IgD-negative memory B cell (primary cell): ENCODE results near the gene SRRM3. TPM values are rescaled to one million over a fixed set of nuclear protein-coding genes. Genes with fewer than 3 reads are reported as not detected.
"Not testable (repeated sequence)": the region's sequence is repeated elsewhere in the genome, so short reads cannot be mapped to it uniquely, and the experiment has no call there.

Experiments used
- H3K27ac Mint-ChIP-seq, 3 donors: one replicate each; pipeline ENCODE4 v1.8.0; 2020 to 2022; ENCODE audit warnings: mild to moderate bottlenecking in 3 of 3, mixed read lengths in 3 of 3, moderate library complexity in 1 of 3
- H3K27me3 Mint-ChIP-seq: one replicate; pipeline ENCODE4 v1.8.0; 2021; ENCODE audit warnings: mixed read lengths
- H3K36me3 Mint-ChIP-seq: one replicate; pipeline ENCODE4 v1.8.0; 2020; ENCODE audit warnings: mild to moderate bottlenecking, mixed read lengths
- H3K4me1 Mint-ChIP-seq, 3 donors: one replicate each; pipeline ENCODE4 v1.8.0; 2020 to 2022; ENCODE audit warnings: mixed read lengths in 3 of 3, mild to moderate bottlenecking in 1 of 3
- H3K4me3 Mint-ChIP-seq, 4 donors: one replicate each; pipeline ENCODE4 v1.8.0; 2020 to 2022; ENCODE audit warnings: mild to moderate bottlenecking in 4 of 4, mixed read lengths in 4 of 4, moderate library complexity in 3 of 4
- H3K9me3 Mint-ChIP-seq, 3 donors: one replicate each; pipeline ENCODE4 v1.8.0; 2020 to 2021; ENCODE audit warnings: mixed read lengths in 3 of 3, mild to moderate bottlenecking in 1 of 3
- polyA plus RNA-seq: library from polyadenylated mRNA; unstranded; fragments of 300-500 nt; fragmentation: Illumina TruSeq; gene quantifications from one replicate; pipeline ENCODE4 v1.2.3, GENCODE V29; 2021

The SRRM3 gene
- polyA plus RNA-seq, 1 donor from 2014 or later, result not detected

- Mint-ChIP-seq H3K9me3 (no peaks in the 10 kb centered on the region), H3K27ac (peak overlapping the region in 1 of 3 donors; percentile 14), H3K4me3 (peak overlapping the region in 1 of 4 donors; percentile 68), H3K4me1 (peaks cover 7 to 17% (median 12%) of the 10 kb centered on the region in 3 donors), H3K36me3 (no peaks in the 10 kb centered on the region), H3K27me3 (no peaks in the 10 kb centered on the region)
Observed at GRCh38 chr7:76314042-76314721, 112.5 kb downstream of the SRRM3 start.

GRCh38 chr7:76314740-76315139 is 113.0 kb downstream of the SRRM3 start:
- H3K27ac Mint-ChIP-seq, result peak overlapping the region in 1 of 3 donors; percentile 14
- not testable (repeated sequence) for H3K9me3 Mint-ChIP-seq, H3K27me3 Mint-ChIP-seq, H3K36me3 Mint-ChIP-seq
- peaks cover 7 to 18% (median 13%) of the 10 kb centered on the region in 3 donors for H3K4me1 Mint-ChIP-seq
- peak overlapping the region in 2 of 4 donors; percentile 17 to 68 for H3K4me3 Mint-ChIP-seq

- no peaks in the 10 kb centered on the region for H3K27me3 Mint-ChIP-seq
- H3K4me1 Mint-ChIP-seq, result peaks cover 7 to 22% (median 15%) of the 10 kb centered on the region in 3 donors
- H3K4me3 Mint-ChIP-seq, result no peak overlapping the region
- H3K27ac Mint-ChIP-seq, result no peak overlapping the region
- H3K36me3 Mint-ChIP-seq, result no peaks in the 10 kb centered on the region
- no peaks in the 10 kb centered on the region for H3K9me3 Mint-ChIP-seq
Observed at GRCh38 chr7:76315364-76315763, 113.7 kb downstream of the SRRM3 start.

- Mint-ChIP-seq H3K27ac (peak overlapping the region; percentile 77 to 95 (median 90)), H3K36me3 (no peaks in the 10 kb centered on the region), H3K9me3 (no peaks in the 10 kb centered on the region), H3K27me3 (no peaks in the 10 kb centered on the region), H3K4me1 (peaks cover 7 to 22% (median 15%) of the 10 kb centered on the region in 3 donors), H3K4me3 (peak overlapping the region; percentile 83 to 98 (median 95))
Observed at GRCh38 chr7:76316984-76317781, 115.5 kb downstream of the SRRM3 start.

GRCh38 chr7:76317782-76318487 is 116.2 kb downstream of the SRRM3 start:
- H3K27ac Mint-ChIP-seq, result peak overlapping the region; percentile 77 to 95 (median 90)
- peak overlapping the region; percentile 83 to 98 (median 95) for H3K4me3 Mint-ChIP-seq
- H3K9me3 Mint-ChIP-seq, result no peaks in the 10 kb centered on the region
- H3K36me3 Mint-ChIP-seq, result no peaks in the 10 kb centered on the region
- H3K4me1 Mint-ChIP-seq, result peaks cover 7 to 22% (median 15%) of the 10 kb centered on the region in 3 donors
- no peaks in the 10 kb centered on the region for H3K27me3 Mint-ChIP-seq

- peaks cover 9 to 17% (median 15%) of the 10 kb centered on the region in 3 donors for H3K4me1 Mint-ChIP-seq
- H3K4me3 Mint-ChIP-seq, result peak overlapping the region; percentile 83 to 98 (median 95)
- peak overlapping the region; percentile 77 to 95 (median 90) for H3K27ac Mint-ChIP-seq
- no peaks in the 10 kb centered on the region for H3K27me3 Mint-ChIP-seq
- H3K36me3 Mint-ChIP-seq, result no peaks in the 10 kb centered on the region
- H3K9me3 Mint-ChIP-seq, result no peaks in the 10 kb centered on the region
Observed at GRCh38 chr7:76318488-76319353, 117.0 kb downstream of the SRRM3 start.

GRCh38 chr7:76325092-76325491 is 123.4 kb downstream of the SRRM3 start:
- peak overlapping the region in 1 of 4 donors; percentile 13 for H3K4me3 Mint-ChIP-seq
- no peaks in the 10 kb centered on the region for H3K27me3 Mint-ChIP-seq
- H3K4me1 Mint-ChIP-seq, result peaks cover 5 to 14% (median 10%) of the 10 kb centered on the region in 3 donors
- H3K9me3 Mint-ChIP-seq, result no peaks in the 10 kb centered on the region
- peaks cover 2% of the 10 kb centered on the region for H3K36me3 Mint-ChIP-seq
- H3K27ac Mint-ChIP-seq, result no peak overlapping the region

GRCh38 chr7:76325811-76326210 is 124.1 kb downstream of the SRRM3 start:
- Mint-ChIP-seq H3K9me3 (no peaks in the 10 kb centered on the region), H3K4me3 (no peak overlapping the region), H3K4me1 (peaks cover 5 to 14% (median 13%) of the 10 kb centered on the region in 3 donors), H3K27me3 (no peaks in the 10 kb centered on the region), H3K27ac (peak overlapping the region in 1 of 3 donors; percentile 73), H3K36me3 (peaks cover 2% of the 10 kb centered on the region)

- no peaks in the 10 kb centered on the region for H3K9me3 Mint-ChIP-seq
- peaks cover 4% of the 10 kb centered on the region for H3K36me3 Mint-ChIP-seq
- no peaks in the 10 kb centered on the region for H3K27me3 Mint-ChIP-seq
- no peak overlapping the region for H3K4me3 Mint-ChIP-seq
- peak overlapping the region in 1 of 3 donors; percentile 73 for H3K27ac Mint-ChIP-seq
- H3K4me1 Mint-ChIP-seq, result peaks cover 6 to 17% (median 16%) of the 10 kb centered on the region in 3 donors
Observed at GRCh38 chr7:76326646-76327233, 125.0 kb downstream of the SRRM3 start.

- Mint-ChIP-seq H3K4me1 (peaks cover 11 to 25% (median 24%) of the 10 kb centered on the region in 3 donors), H3K4me3 (no peak overlapping the region), H3K27me3 (no peaks in the 10 kb centered on the region), H3K9me3 (no peaks in the 10 kb centered on the region), H3K36me3 (peaks cover 4% of the 10 kb centered on the region), H3K27ac (peak overlapping the region in 2 of 3 donors; percentile 23 to 87)
Observed at GRCh38 chr7:76327610-76328009, 125.9 kb downstream of the SRRM3 start.

GRCh38 chr7:76328389-76328788 is 126.7 kb downstream of the SRRM3 start:
- no peaks in the 10 kb centered on the region for H3K9me3 Mint-ChIP-seq
- peaks cover 16 to 29% (median 27%) of the 10 kb centered on the region in 3 donors for H3K4me1 Mint-ChIP-seq
- H3K4me3 Mint-ChIP-seq, result no peak overlapping the region
- no peaks in the 10 kb centered on the region for H3K27me3 Mint-ChIP-seq
- peaks cover 4% of the 10 kb centered on the region for H3K36me3 Mint-ChIP-seq
- peak overlapping the region in 1 of 3 donors; percentile 59 for H3K27ac Mint-ChIP-seq

- H3K36me3 Mint-ChIP-seq, result peaks cover 4% of the 10 kb centered on the region
- H3K27me3 Mint-ChIP-seq, result no peaks in the 10 kb centered on the region
- no peak overlapping the region for H3K4me3 Mint-ChIP-seq
- H3K27ac Mint-ChIP-seq, result peak overlapping the region in 2 of 3 donors; percentile 1 to 81
- no peaks in the 10 kb centered on the region for H3K9me3 Mint-ChIP-seq
- peaks cover 20 to 31% (median 27%) of the 10 kb centered on the region in 3 donors for H3K4me1 Mint-ChIP-seq
Observed at GRCh38 chr7:76329479-76329878, 127.8 kb downstream of the SRRM3 start.

- peaks cover 20 to 31% (median 27%) of the 10 kb centered on the region in 3 donors for H3K4me1 Mint-ChIP-seq
- peak overlapping the region in 1 of 3 donors; percentile 81 for H3K27ac Mint-ChIP-seq
- no peaks in the 10 kb centered on the region for H3K27me3 Mint-ChIP-seq
- H3K36me3 Mint-ChIP-seq, result peaks cover 4% of the 10 kb centered on the region
- H3K9me3 Mint-ChIP-seq, result no peaks in the 10 kb centered on the region
- H3K4me3 Mint-ChIP-seq, result no peak overlapping the region
Observed at GRCh38 chr7:76330261-76330660, 128.6 kb downstream of the SRRM3 start.

- Mint-ChIP-seq H3K4me1 (peaks cover 20 to 31% (median 27%) of the 10 kb centered on the region in 3 donors), H3K4me3 (no peak overlapping the region), H3K9me3 (no peaks in the 10 kb centered on the region), H3K27ac (no peak overlapping the region), H3K27me3 (no peaks in the 10 kb centered on the region), H3K36me3 (peaks cover 4% of the 10 kb centered on the region)
Observed at GRCh38 chr7:76330673-76331072, 129.0 kb downstream of the SRRM3 start.
